ENCODE data around the gene TGFB2.

The TGFB2 gene

DNA sequence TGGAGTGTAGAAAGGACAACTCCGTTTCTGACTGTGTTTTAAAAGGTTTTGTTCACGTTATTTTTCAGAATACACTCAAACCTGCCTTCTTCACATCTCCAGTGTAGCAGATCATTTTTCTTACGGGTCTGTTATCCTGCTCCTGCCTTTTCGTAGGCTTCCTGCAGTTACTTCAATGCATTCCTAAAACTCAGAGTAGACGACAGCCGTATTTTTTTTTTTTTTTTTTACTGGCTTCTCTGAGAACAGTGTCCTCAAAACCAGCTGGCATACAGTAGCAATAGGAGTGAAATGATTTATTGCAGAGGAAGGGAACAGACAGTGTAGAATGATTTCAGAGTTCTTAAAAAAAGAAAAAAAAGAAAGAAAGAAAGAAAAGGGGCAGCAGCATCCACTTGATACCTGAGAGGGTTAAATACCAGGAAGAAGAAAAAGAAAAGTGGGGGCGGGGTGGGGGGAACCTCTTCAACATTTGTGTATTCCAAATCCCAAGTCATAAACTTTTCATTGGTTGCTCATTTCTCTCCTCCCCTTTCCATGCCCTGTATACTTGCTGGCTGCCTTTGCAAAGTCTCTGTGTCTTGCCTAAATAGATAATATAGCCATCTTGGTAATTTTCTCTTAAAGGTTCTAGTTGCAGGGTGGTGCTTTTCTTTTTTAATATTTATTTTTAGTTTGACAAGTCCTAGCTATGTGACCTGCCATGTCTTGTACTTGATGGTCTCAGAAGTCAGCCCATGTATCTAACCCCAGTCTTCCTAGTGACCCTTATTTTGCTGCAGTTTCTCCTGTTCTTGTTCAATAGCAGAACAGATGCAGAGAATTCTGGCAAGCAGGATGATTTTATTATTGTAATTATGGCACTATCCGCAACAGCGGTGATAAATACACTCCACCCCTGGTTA, 2.8 kb downstream of the TGFB2 start:
- no peak for TF ChIP-seq YY1 (IDR thresholded peaks at IDR 0.05; ENCODE audit: low read depth)
- TF ChIP-seq EGR1 (IDR thresholded peaks at IDR 0.05) = no peak
- TF ChIP-seq EP300 (IDR thresholded peaks at IDR 0.05; ENCODE audit: borderline replicate concordance) = no peak
- no peak for TF ChIP-seq NFIC (IDR thresholded peaks at IDR 0.05)
- TF ChIP-seq, protein P1, sequence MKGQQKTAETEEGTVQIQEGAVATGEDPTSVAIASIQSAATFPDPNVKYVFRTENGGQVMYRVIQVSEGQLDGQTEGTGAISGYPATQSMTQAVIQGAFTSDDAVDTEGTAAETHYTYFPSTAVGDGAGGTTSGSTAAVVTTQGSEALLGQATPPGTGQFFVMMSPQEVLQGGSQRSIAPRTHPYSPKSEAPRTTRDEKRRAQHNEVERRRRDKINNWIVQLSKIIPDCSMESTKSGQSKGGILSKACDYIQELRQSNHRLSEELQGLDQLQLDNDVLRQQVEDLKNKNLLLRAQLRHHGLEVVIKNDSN (IDR thresholded peaks at IDR 0.05) = no peak
- TF ChIP-seq, protein P2, sequence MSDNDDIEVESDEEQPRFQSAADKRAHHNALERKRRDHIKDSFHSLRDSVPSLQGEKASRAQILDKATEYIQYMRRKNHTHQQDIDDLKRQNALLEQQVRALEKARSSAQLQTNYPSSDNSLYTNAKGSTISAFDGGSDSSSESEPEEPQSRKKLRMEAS (IDR thresholded peaks at IDR 0.05) = no peak
- TF ChIP-seq, protein P3, sequence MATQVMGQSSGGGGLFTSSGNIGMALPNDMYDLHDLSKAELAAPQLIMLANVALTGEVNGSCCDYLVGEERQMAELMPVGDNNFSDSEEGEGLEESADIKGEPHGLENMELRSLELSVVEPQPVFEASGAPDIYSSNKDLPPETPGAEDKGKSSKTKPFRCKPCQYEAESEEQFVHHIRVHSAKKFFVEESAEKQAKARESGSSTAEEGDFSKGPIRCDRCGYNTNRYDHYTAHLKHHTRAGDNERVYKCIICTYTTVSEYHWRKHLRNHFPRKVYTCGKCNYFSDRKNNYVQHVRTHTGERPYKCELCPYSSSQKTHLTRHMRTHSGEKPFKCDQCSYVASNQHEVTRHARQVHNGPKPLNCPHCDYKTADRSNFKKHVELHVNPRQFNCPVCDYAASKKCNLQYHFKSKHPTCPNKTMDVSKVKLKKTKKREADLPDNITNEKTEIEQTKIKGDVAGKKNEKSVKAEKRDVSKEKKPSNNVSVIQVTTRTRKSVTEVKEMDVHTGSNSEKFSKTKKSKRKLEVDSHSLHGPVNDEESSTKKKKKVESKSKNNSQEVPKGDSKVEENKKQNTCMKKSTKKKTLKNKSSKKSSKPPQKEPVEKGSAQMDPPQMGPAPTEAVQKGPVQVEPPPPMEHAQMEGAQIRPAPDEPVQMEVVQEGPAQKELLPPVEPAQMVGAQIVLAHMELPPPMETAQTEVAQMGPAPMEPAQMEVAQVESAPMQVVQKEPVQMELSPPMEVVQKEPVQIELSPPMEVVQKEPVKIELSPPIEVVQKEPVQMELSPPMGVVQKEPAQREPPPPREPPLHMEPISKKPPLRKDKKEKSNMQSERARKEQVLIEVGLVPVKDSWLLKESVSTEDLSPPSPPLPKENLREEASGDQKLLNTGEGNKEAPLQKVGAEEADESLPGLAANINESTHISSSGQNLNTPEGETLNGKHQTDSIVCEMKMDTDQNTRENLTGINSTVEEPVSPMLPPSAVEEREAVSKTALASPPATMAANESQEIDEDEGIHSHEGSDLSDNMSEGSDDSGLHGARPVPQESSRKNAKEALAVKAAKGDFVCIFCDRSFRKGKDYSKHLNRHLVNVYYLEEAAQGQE (IDR thresholded peaks at IDR 0.05; ENCODE audit: low read depth) = no peak
- no peak for TF ChIP-seq ZBTB7A (IDR thresholded peaks at IDR 0.05; ENCODE audit: low read depth)
- TF ChIP-seq TCF12 (IDR thresholded peaks at IDR 0.05; ENCODE audit: low read depth) = no peak
- no peak for TF ChIP-seq CREB1 (IDR thresholded peaks at IDR 0.05; ENCODE audit: low read depth)
- TF ChIP-seq FOXM1 (IDR thresholded peaks at IDR 0.05; ENCODE audit: borderline replicate concordance, low read depth) = no peak
- no peak for TF ChIP-seq CEBPB (IDR thresholded peaks at IDR 0.05)
- no peak for TF ChIP-seq TAF1 (IDR thresholded peaks at IDR 0.05; ENCODE audit: low read depth)
- TF ChIP-seq RAD21 (IDR thresholded peaks at IDR 0.05; ENCODE audit: low read depth) = no peak
- TF ChIP-seq TEAD4 (IDR thresholded peaks at IDR 0.05) = no peak

DNA sequence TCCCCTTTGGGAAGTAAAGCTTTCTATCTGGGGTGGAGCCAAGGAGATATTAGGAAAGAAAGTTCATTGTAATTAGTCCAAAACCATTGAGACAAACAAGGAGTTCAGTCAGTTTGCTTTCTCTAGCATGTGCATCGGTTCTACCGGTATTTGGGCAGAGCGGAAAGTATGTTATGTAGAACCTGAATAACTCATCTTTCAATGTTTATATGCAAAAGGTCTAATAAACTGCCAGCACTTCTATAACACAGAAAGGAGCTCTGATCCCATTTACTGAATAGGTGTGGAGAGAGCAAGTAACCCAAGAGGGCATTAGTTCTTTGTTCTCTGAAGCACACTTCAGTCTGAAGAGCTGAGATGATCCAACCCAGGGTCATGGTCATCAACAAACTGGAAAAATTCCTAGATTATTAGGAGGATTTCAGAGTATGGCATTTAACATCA, 3.5 kb downstream of the TGFB2 start:
- TF ChIP-seq, protein P2 (IDR thresholded peaks at IDR 0.05) = no peak
- TF ChIP-seq TAF1 (IDR thresholded peaks at IDR 0.05; ENCODE audit: low read depth) (no peak), TEAD4 (IDR thresholded peaks at IDR 0.05) (no peak), EP300 (IDR thresholded peaks at IDR 0.05; ENCODE audit: borderline replicate concordance) (no peak), EGR1 (IDR thresholded peaks at IDR 0.05) (no peak), RAD21 (IDR thresholded peaks at IDR 0.05; ENCODE audit: low read depth) (no peak), CREB1 (IDR thresholded peaks at IDR 0.05; ENCODE audit: low read depth) (no peak), TCF12 (IDR thresholded peaks at IDR 0.05; ENCODE audit: low read depth) (no peak), CEBPB (IDR thresholded peaks at IDR 0.05) (no peak), YY1 (IDR thresholded peaks at IDR 0.05; ENCODE audit: low read depth) (no peak), NFIC (IDR thresholded peaks at IDR 0.05) (no peak), FOXM1 (IDR thresholded peaks at IDR 0.05; ENCODE audit: borderline replicate concordance, low read depth) (no peak)
- TF ChIP-seq, protein P3 (IDR thresholded peaks at IDR 0.05; ENCODE audit: low read depth) = no peak

DNA sequence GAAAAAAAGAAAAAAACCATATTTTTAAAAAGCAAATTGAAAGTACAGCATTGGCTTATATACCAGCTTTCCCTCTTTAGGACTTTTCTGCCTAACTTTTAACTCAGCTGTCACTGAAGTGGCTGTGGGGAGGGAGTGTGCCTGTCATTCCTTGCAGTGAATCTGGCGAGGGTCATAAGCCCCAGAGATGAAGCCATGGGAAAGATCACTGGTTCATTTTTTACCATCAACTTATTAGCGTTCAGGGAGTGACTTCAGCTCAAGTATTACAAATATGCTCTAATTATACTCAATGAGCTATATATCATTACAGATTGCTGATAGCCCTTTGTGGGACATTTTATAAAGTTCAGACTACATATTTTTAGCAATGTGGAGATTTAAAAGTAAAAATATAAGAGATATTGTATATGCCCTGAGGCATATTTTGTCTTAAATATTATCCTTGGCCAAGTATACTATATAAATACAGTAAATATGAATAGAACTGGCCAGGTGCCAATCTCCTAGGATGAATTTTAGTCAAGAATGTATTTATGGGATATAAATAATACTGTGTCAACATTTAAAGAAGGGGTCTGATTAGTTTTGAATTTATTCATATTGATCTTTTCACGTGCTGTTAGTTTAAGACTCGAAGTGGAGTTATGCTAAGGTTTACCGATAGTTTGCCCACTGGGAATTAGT, 4.4 kb downstream of the TGFB2 start:
- no peak for TF ChIP-seq RAD21 (IDR thresholded peaks at IDR 0.05; ENCODE audit: low read depth)
- no peak for TF ChIP-seq NFIC (IDR thresholded peaks at IDR 0.05)
- TF ChIP-seq TEAD4 (IDR thresholded peaks at IDR 0.05) = no peak
- TF ChIP-seq YY1 (IDR thresholded peaks at IDR 0.05; ENCODE audit: low read depth) = no peak
- no peak for TF ChIP-seq EGR1 (IDR thresholded peaks at IDR 0.05)
- TF ChIP-seq ZBTB7A (IDR thresholded peaks at IDR 0.05; ENCODE audit: low read depth) = no peak
- no peak for TF ChIP-seq TCF12 (IDR thresholded peaks at IDR 0.05; ENCODE audit: low read depth)
- no peak for TF ChIP-seq CREB1 (IDR thresholded peaks at IDR 0.05; ENCODE audit: low read depth)
- no peak for TF ChIP-seq TAF1 (IDR thresholded peaks at IDR 0.05; ENCODE audit: low read depth)
- no peak for TF ChIP-seq CEBPB (IDR thresholded peaks at IDR 0.05)
- TF ChIP-seq, protein P3 (IDR thresholded peaks at IDR 0.05; ENCODE audit: low read depth) = no peak
- no peak for TF ChIP-seq FOXM1 (IDR thresholded peaks at IDR 0.05; ENCODE audit: borderline replicate concordance, low read depth)
- TF ChIP-seq, protein P2 (IDR thresholded peaks at IDR 0.05) = no peak

All from Ishikawa (cell line).